PC-9 (cell line): ENCODE measurements around the gene PAK2.

Experiments
- EZH2 ChIP-seq: fragments of 200-600 bp; sonication (generic); IDR thresholded peaks from 2 replicates; pipeline ENCODE4 v1.8.0; 2017; ENCODE audit warnings: antibody characterized with exemption, low read depth
- TF ChIP-seq, protein P1 (sequence below): fragments of 200-600 bp; sonication (generic); conservative IDR thresholded peaks from 2 replicates; pipeline ENCODE4 v1.6.1; 2017; ENCODE audit warnings: mixed run types, antibody characterized with exemption, mild to moderate bottlenecking, moderate library complexity

DNA sequence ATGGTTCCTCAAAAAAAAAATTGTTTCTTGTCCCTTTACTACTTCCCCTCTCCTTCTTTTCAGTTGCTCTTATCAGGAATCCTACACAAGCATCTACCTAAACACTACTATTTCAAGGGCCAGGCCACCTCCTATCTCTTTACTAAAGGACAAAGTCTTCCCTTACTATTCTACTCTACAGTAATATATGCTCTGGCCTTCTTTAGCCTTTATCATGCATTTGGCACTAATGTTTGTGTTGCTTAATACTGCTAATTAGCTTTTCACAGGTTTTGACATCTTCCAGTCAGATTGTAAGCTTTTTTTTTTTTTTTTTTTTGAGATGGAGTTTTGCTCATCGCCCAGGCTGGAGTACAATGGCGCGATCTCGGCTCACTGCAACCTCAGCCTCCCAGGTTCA lies 32.9 kb upstream of the PAK2 start:
- TF ChIP-seq, protein P1, sequence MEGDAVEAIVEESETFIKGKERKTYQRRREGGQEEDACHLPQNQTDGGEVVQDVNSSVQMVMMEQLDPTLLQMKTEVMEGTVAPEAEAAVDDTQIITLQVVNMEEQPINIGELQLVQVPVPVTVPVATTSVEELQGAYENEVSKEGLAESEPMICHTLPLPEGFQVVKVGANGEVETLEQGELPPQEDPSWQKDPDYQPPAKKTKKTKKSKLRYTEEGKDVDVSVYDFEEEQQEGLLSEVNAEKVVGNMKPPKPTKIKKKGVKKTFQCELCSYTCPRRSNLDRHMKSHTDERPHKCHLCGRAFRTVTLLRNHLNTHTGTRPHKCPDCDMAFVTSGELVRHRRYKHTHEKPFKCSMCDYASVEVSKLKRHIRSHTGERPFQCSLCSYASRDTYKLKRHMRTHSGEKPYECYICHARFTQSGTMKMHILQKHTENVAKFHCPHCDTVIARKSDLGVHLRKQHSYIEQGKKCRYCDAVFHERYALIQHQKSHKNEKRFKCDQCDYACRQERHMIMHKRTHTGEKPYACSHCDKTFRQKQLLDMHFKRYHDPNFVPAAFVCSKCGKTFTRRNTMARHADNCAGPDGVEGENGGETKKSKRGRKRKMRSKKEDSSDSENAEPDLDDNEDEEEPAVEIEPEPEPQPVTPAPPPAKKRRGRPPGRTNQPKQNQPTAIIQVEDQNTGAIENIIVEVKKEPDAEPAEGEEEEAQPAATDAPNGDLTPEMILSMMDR: no peak
- TF ChIP-seq EZH2: no peak
